Sigmoid colon (tissue), 7 donors: ENCODE data around the gene ZNF497. TPM values are rescaled to one million over a fixed set of nuclear protein-coding genes. Genes with fewer than 3 reads are reported as not detected.
A peak's percentile ranks its signal among the peaks of the same experiment; 100 is the strongest.

ENCODE experiments used
- DNase-seq: peaks from one replicate; pipeline ENCODE4 v3.0.0-alpha.2; 2019
- H3K27ac ChIP-seq, 4 donors: fragments of 200-600 bp; sonication (generic); one replicate each; pipeline ENCODE4 v1.5.1; 2016 to 2019; ENCODE audit warnings: mild to moderate bottlenecking in 1 of 4
- H3K27me3 ChIP-seq, 3 donors: fragments of 200-600 bp; sonication (generic); one replicate each; pipeline ENCODE4 v1.5.1; 2019; ENCODE audit warnings: mild to moderate bottlenecking in 1 of 3
- H3K36me3 ChIP-seq, 4 donors: fragments of 200-600 bp; sonication (generic); one replicate each; pipeline ENCODE4 v1.5.1; 2016 to 2019
- H3K4me1 ChIP-seq, 4 donors: fragments of 200-600 bp; sonication (generic); one replicate each; pipeline ENCODE4 v1.5.1; 2017 to 2019
- H3K4me3 ChIP-seq, 4 donors: fragments of 200-600 bp; sonication (generic); one replicate each; pipeline ENCODE4 v1.5.1; 2017 to 2019; ENCODE audit warnings: mild to moderate bottlenecking in 2 of 4, moderate library complexity in 1 of 4
- H3K9me3 ChIP-seq, 4 donors: fragments of 200-600 bp in 3 of 4; sonication (generic) in 3 of 4; one replicate each; pipeline versions ENCODE4 v1.5.1 to v1.6.1; 2013 to 2019
- CTCF ChIP-seq, 4 experiments: fragments of 450-650 bp in 3 of 4; fragments of 200-600 bp in 1 of 4; IDR thresholded peaks; one replicate each; pipeline ENCODE4 v1.5.1; 2016 to 2019; ENCODE audit warnings: antibody characterized with exemption in 4 of 4, mild to moderate bottlenecking in 3 of 4, moderate library complexity in 2 of 4
- EP300 ChIP-seq, 4 donors: sonication (generic); formaldehyde crosslinking; IDR thresholded peaks; one replicate each; pipeline ENCODE4 v1.6.1; 2017; ENCODE audit warnings: antibody characterized with exemption in 4 of 4
- POLR2A ChIP-seq, 2 donors: fragments of 450-650 bp; IDR thresholded peaks; one replicate each; pipeline ENCODE4 v1.6.1; 2016; ENCODE audit warnings: antibody characterized with exemption in 2 of 2, mild to moderate bottlenecking in 2 of 2, moderate library complexity in 2 of 2
- POLR2AphosphoS5 ChIP-seq, 4 donors: sonication (generic); formaldehyde crosslinking; IDR thresholded peaks; one replicate each; pipeline ENCODE4 v1.6.1; 2017; ENCODE audit warnings: antibody characterized with exemption in 4 of 4
- WGBS, 2 donors: extraction: QIAGEN DNeasy Blood & Tissue Kit; methylation state at CpG; one replicate each; pipeline ENCODE4 v1.1.7; 2013; 5-methylcytosine and 5-hydroxymethylcytosine counted together
- intact Hi-C: fragments of 100-400 bp; cut with DNase I; formaldehyde crosslinking; loops from one replicate; pipeline ENCODE4 v1.15.1; 2023
- polyA plus RNA-seq, 3 donors: library from polyadenylated mRNA; stranded (reverse); fragments of 200-250 nt; gene quantifications; one replicate each; pipeline ENCODE4 v1.2.3, GENCODE V29; 2013
- total RNA-seq, 4 donors: library from RNA; depleted of rRNA; stranded (reverse); fragments of >200 nt; gene quantifications; one replicate each; pipeline ENCODE4 v1.1.0, GENCODE V29; 2016
- donor health status: healthy with polysubstance abuse.
- donor health status: Bipolar disorder and iron deficiency.
- donor health status: healthy.

ZNF497 gene
- total RNA-seq: under 1 TPM; 0.28 to 0.54 (median 0.43) TPM
- under 1 TPM in 2 of 3 donors, not detected in 1; 0.46 to 0.79 TPM for polyA plus RNA-seq

- Histone ChIP-seq H3K27me3 (peaks cover 0 to 10% (median 9%) of the 10 kb centered on the region in 3 donors), H3K4me3 (peak within 1 kb of the TSS; percentile 69 to 78 (median 72)), H3K27ac (peak within 1 kb of the TSS; percentile 87 to 96 (median 93)), H3K4me1 (peaks cover 0 to 9% (median 3%) of the 10 kb centered on the region in 4 donors), H3K36me3 (no peaks in the 10 kb centered on the region), H3K9me3 (no peaks in the 10 kb centered on the region)
- DNase-seq: peak; percentile 98
- intact Hi-C loops: loop anchor here (1.0 to 2.0 kb wide), 4 partner anchors 18 to 78 kb away; partner anchors contain the start of genes ZNF132 and ZNF837
- TF ChIP-seq CTCF (IDR thresholded peaks at IDR 0.05) (peak in 1 of 4 experiments; percentile 8), POLR2AphosphoS5 (IDR thresholded peaks at IDR 0.05) (peak; percentile 60 to 91 (median 80)), POLR2A (IDR thresholded peaks at IDR 0.05) (peak; percentile 52 to 68), EP300 (IDR thresholded peaks at IDR 0.05) (peak in 1 of 4 donors; percentile 41)
- WGBS, 2 donors: 0% methylated on average over 74 of the region's 74 CpGs
Measured at GRCh38 chr19:58362272-58362994, at the start of gene ZNF497. Gene ZNF497 (minus strand): TSS chr19:58362751. CDS start chr19:58357635, 5,116 bp downstream.

- Histone ChIP-seq H3K27me3 (no peaks in the 10 kb centered on the region), H3K27ac (peak overlapping the region; percentile 87 to 91 (median 91)), H3K36me3 (no peaks in the 10 kb centered on the region), H3K4me3 (peak overlapping the region; percentile 65 to 93 (median 84)), H3K4me1 (peaks cover 0 to 26% (median 21%) of the 10 kb centered on the region in 4 donors), H3K9me3 (no peaks in the 10 kb centered on the region)
- TF ChIP-seq CTCF (IDR thresholded peaks at IDR 0.05) (no peak), POLR2AphosphoS5 (IDR thresholded peaks at IDR 0.05) (no peak), POLR2A (IDR thresholded peaks at IDR 0.05) (no peak), EP300 (IDR thresholded peaks at IDR 0.05) (no peak)
- intact Hi-C loops: loop anchor here (2.0 kb wide), 2 partner anchors 22 to 30 kb away; partner anchors contain the start of gene RPS5
- 3 to 5% methylated on average over 34 of the region's 34 CpGs for WGBS, 2 donors
- DNase-seq: peak; percentile 68
Measured at GRCh38 chr19:58409010-58409790, 46.6 kb upstream of the ZNF497 start.

GRCh38 chr19:58408152-58409009, 45.8 kb upstream of the ZNF497 start, which contains the start of gene ZNF584:
Gene ZNF584 (plus strand): TSS chr19:58408649. CDS start chr19:58409148, 499 bp downstream.
- no peaks in the 10 kb centered on the region for H3K36me3 ChIP-seq
- H3K27me3 ChIP-seq: no peaks in the 10 kb centered on the region
- DNase-seq: peak; percentile 97
- TF ChIP-seq POLR2AphosphoS5 (IDR thresholded peaks at IDR 0.05) (peak; percentile 83 to 94 (median 90)), POLR2A (IDR thresholded peaks at IDR 0.05) (peak; percentile 53 to 79), CTCF (IDR thresholded peaks at IDR 0.05) (no peak)
- intact Hi-C loops: loop anchor here (2.0 kb wide), 2 partner anchors 22 to 30 kb away; partner anchors contain the start of gene RPS5
- peaks cover 0 to 26% (median 21%) of the 10 kb centered on the region in 4 donors for H3K4me1 ChIP-seq
- WGBS, 2 donors: 0% methylated on average over 100 of the region's 100 CpGs
- H3K27ac ChIP-seq: peak within 1 kb of the TSS; percentile 87 to 91 (median 91)
- H3K4me3 ChIP-seq: peak within 1 kb of the TSS; percentile 65 to 93 (median 84)
- no peaks in the 10 kb centered on the region for H3K9me3 ChIP-seq

- Histone ChIP-seq H3K36me3 (no peaks in the 10 kb centered on the region), H3K9me3 (no peaks in the 10 kb centered on the region)
- TF ChIP-seq CTCF (IDR thresholded peaks at IDR 0.05): no peak
- no peak for TF ChIP-seq POLR2A (IDR thresholded peaks at IDR 0.05)
- TF ChIP-seq POLR2AphosphoS5 (IDR thresholded peaks at IDR 0.05): no peak
- no peak for TF ChIP-seq EP300 (IDR thresholded peaks at IDR 0.05)
Measured at GRCh38 chr19:58407658-58408151, 45.2 kb upstream of the ZNF497 start.

More at GRCh38 chr19:58407658-58408151, 45.2 kb upstream of the ZNF497 start:
- Histone ChIP-seq H3K4me3 (peak overlapping the region; percentile 65 to 93 (median 84)), H3K27me3 (no peaks in the 10 kb centered on the region), H3K27ac (peak overlapping the region; percentile 87 to 91 (median 91)), H3K4me1 (peaks cover 0 to 26% (median 21%) of the 10 kb centered on the region in 4 donors)
- 18 to 20% methylated on average over 22 of the region's 22 CpGs for WGBS, 2 donors
- DNase-seq: no peak
- intact Hi-C loops: loop anchor here (2.0 kb wide), 2 partner anchors 21 to 31 kb away; partner anchors contain the start of gene RPS5
